Measurements from ENCODE around the gene JUN. TPM values are rescaled to one million over a fixed set of nuclear protein-coding genes. Genes with fewer than 3 reads are reported as not detected.
A peak's percentile ranks its signal among the peaks of the same experiment; 100 is the strongest.

Gene JUN
- total RNA-seq, 6 donors from 2014 or later, result 142 to 400 (median 236) TPM

DNA sequence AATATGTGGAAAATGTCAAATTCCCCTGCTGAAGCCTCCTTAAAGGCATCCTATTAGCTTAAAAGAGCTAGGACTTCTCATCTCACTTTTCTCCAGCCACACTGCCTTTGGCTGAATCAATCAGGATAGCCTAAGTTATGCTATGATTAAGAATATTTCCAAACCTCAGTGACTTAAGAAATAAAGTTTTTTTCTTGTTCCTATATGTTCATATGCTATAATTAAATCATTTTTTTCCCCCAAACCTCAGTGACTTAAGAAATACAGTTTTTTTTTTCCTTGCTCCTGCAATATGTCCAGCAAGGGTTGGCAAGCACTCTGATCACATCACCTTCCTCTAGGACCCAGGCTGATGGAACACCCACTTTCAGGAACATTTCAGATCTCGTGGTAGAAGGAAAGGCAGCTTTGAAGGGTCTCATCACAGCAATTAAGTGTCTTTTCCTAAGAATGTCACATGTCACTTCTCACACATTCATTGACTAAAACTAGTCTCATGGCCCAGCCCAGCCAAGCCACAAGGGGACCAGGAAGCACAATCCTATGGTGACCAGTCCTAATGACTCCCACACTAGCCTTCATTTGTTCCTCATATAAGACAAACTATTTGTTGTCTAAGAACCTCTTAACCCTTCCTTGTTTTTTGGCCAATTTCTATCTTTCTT, 6.3 kb upstream of the JUN start:
- Histone ChIP-seq H3K36me3 (no peaks in the 10 kb centered on the region), H3K4me3 (no peak overlapping the region), H3K9me3 (no peaks in the 10 kb centered on the region), H3K4me1 (peaks cover 9 to 15% (median 9%) of the 10 kb centered on the region in 4 donors), H3K27ac (peak overlapping the region in 1 of 4 donors; percentile 46), H3K27me3 (no peaks in the 10 kb centered on the region)
- no peak for ATAC-seq (ENCODE audit: low FRiP score in 2 of 2)
- TF ChIP-seq POLR2A (IDR thresholded peaks at IDR 0.05) (no peak), EP300 (IDR thresholded peaks at IDR 0.05) (no peak), POLR2AphosphoS5 (IDR thresholded peaks at IDR 0.05) (no peak)
- TF ChIP-seq, protein P1, sequence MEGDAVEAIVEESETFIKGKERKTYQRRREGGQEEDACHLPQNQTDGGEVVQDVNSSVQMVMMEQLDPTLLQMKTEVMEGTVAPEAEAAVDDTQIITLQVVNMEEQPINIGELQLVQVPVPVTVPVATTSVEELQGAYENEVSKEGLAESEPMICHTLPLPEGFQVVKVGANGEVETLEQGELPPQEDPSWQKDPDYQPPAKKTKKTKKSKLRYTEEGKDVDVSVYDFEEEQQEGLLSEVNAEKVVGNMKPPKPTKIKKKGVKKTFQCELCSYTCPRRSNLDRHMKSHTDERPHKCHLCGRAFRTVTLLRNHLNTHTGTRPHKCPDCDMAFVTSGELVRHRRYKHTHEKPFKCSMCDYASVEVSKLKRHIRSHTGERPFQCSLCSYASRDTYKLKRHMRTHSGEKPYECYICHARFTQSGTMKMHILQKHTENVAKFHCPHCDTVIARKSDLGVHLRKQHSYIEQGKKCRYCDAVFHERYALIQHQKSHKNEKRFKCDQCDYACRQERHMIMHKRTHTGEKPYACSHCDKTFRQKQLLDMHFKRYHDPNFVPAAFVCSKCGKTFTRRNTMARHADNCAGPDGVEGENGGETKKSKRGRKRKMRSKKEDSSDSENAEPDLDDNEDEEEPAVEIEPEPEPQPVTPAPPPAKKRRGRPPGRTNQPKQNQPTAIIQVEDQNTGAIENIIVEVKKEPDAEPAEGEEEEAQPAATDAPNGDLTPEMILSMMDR (IDR thresholded peaks at IDR 0.05), result no peak
- 74 to 89% methylated on average over 1 of the region's 1 CpG for WGBS, 2 donors
- no peak for DNase-seq

DNA sequence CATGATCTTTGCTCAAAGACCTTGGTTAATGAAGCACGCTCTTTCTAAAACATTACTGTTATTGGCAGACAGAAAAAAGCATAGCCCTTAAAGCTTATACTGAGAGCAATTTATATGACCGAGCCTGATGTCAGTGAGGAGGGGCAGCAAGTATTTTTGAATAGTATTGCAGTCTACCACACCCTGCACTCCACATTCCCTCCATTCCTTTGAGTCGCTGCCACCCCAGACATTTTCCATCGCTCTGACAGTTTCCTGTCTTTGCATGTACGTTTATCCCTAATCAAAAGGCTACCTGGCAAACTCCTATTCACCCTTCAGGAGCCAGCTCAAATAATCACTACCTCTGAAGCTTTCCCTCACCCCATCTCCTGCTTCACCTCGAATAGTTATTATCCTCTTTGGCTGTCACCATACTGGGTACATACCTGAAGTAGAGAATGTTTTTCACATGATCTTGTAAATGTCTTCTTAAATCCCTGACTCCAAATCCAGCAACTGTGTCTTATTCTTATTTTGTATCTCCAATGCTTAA, 5.5 kb upstream of the JUN start:
- no peaks in the 10 kb centered on the region for H3K27me3 ChIP-seq
- H3K4me1 ChIP-seq, result peaks cover 9 to 15% (median 9%) of the 10 kb centered on the region in 4 donors
- peak overlapping the region in 3 of 4 donors; percentile 46 to 50 (median 46) for H3K27ac ChIP-seq
- H3K9me3 ChIP-seq, result no peaks in the 10 kb centered on the region
- peak in 1 of 4 donors; percentile 22 for TF ChIP-seq EP300 (IDR thresholded peaks at IDR 0.05)
- peak in 1 of 4 donors; percentile 13 for TF ChIP-seq POLR2A (IDR thresholded peaks at IDR 0.05)
- TF ChIP-seq POLR2AphosphoS5 (IDR thresholded peaks at IDR 0.05), result no peak
- TF ChIP-seq, protein P1 (IDR thresholded peaks at IDR 0.05), result no peak
- ATAC-seq (ENCODE audit: low FRiP score in 2 of 2), result no peak
- 62 to 70% methylated on average over 6 of the region's 6 CpGs for WGBS, 2 donors
- peak in 1 of 2 donors; percentile 28 for DNase-seq
- no peak overlapping the region for H3K4me3 ChIP-seq
- H3K36me3 ChIP-seq, result no peaks in the 10 kb centered on the region

DNA sequence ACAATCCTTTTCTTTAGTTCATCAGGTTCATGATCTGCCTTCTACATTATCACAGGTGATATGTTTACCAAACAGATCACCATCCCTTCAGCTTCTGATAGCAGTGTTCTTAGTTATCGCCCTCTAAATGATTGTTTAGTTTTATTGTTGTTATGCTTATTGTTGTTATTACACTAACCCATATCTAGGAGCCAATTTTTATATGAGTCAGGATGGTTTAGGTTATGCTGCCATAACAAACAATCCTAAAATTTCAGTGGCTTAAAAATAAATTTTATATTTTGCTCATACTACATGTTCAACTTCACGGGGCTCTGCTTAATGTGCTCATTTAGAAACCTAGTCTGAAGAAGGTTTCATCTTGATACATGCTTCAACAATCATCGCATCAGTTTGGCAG, 4.4 kb upstream of the JUN start:
- DNase-seq (no peak), ATAC-seq (ENCODE audit: low FRiP score in 2 of 2) (no peak)
- 91 to 96% methylated on average over 3 of the region's 3 CpGs for WGBS, 2 donors
- no peak for TF ChIP-seq POLR2AphosphoS5 (IDR thresholded peaks at IDR 0.05)
- no peak for TF ChIP-seq EP300 (IDR thresholded peaks at IDR 0.05)
- no peak for TF ChIP-seq POLR2A (IDR thresholded peaks at IDR 0.05)
- TF ChIP-seq, protein P1 (IDR thresholded peaks at IDR 0.05), result no peak
- no peaks in the 10 kb centered on the region for H3K27me3 ChIP-seq
- no peak overlapping the region for H3K4me3 ChIP-seq
- no peaks in the 10 kb centered on the region for H3K36me3 ChIP-seq
- H3K4me1 ChIP-seq, result peaks cover 9 to 15% (median 9%) of the 10 kb centered on the region in 4 donors
- H3K9me3 ChIP-seq, result no peaks in the 10 kb centered on the region
- H3K27ac ChIP-seq, result peak overlapping the region in 2 of 4 donors; percentile 5 to 50

DNA sequence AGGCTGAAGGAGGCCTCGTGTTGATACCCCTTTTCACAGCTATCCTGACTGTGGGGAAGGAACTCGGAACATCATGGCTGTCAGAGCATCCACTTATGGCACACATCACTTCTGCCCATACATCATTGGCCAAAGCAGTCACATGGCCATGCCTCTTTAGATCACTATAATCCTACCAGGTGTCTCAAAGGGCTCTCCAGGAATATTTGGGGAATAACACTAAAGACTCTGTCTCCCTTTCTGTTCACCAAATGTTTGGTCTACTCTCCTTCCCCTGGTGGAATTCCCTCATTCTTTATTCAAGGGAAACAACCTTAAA, 3.0 kb upstream of the JUN start:
- Histone ChIP-seq H3K4me1 (peaks cover 9 to 15% (median 9%) of the 10 kb centered on the region in 4 donors), H3K27me3 (no peaks in the 10 kb centered on the region), H3K36me3 (peaks cover 0 to 8% (median 3%) of the 10 kb centered on the region in 4 donors), H3K27ac (peak overlapping the region in 3 of 4 donors; percentile 97 to 99 (median 99)), H3K4me3 (no peak overlapping the region), H3K9me3 (no peaks in the 10 kb centered on the region)
- no peak for DNase-seq
- TF ChIP-seq, protein P1 (IDR thresholded peaks at IDR 0.05), result no peak
- TF ChIP-seq EP300 (IDR thresholded peaks at IDR 0.05) (no peak), POLR2A (IDR thresholded peaks at IDR 0.05) (no peak), POLR2AphosphoS5 (IDR thresholded peaks at IDR 0.05) (no peak)
- WGBS, 2 donors, result 88% methylated on average over 2 of the region's 2 CpGs
- ATAC-seq (ENCODE audit: low FRiP score in 2 of 2), result no peak
